ENCODE data around the gene DEXI.

GRCh38 chr16:10964039-10964890 is 22.0 kb upstream of the DEXI start:
- no peak for TF ChIP-seq MAX (CRISPR knock-in tag; IDR thresholded peaks at IDR 0.05)
- no peak for TF ChIP-seq POLR2AphosphoS5 (IDR thresholded peaks at IDR 0.05; ENCODE audit: control insufficient read depth, insufficient read depth, low read depth, low read length)
- TF ChIP-seq CXXC5 (CRISPR knock-in tag; IDR thresholded peaks at IDR 0.05) = no peak; the same call in 1 of the 2 replicates
- TF ChIP-seq CBX3 (IDR thresholded peaks at IDR 0.05; ENCODE audit: borderline replicate concordance in 1 of 2, low read length in 2 of 2) = no peak
- no peak for TF ChIP-seq RUNX1 (IDR thresholded peaks at IDR 0.05; ENCODE audit: low read depth)
- TF ChIP-seq, protein P1, sequence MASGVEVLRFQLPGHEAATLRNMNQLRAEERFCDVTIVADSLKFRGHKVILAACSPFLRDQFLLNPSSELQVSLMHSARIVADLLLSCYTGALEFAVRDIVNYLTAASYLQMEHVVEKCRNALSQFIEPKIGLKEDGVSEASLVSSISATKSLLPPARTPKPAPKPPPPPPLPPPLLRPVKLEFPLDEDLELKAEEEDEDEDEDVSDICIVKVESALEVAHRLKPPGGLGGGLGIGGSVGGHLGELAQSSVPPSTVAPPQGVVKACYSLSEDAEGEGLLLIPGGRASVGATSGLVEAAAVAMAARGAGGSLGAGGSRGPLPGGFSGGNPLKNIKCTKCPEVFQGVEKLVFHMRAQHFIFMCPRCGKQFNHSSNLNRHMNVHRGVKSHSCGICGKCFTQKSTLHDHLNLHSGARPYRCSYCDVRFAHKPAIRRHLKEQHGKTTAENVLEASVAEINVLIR (CRISPR knock-in tag; IDR thresholded peaks at IDR 0.05) = no peak
- TF ChIP-seq, protein P2, sequence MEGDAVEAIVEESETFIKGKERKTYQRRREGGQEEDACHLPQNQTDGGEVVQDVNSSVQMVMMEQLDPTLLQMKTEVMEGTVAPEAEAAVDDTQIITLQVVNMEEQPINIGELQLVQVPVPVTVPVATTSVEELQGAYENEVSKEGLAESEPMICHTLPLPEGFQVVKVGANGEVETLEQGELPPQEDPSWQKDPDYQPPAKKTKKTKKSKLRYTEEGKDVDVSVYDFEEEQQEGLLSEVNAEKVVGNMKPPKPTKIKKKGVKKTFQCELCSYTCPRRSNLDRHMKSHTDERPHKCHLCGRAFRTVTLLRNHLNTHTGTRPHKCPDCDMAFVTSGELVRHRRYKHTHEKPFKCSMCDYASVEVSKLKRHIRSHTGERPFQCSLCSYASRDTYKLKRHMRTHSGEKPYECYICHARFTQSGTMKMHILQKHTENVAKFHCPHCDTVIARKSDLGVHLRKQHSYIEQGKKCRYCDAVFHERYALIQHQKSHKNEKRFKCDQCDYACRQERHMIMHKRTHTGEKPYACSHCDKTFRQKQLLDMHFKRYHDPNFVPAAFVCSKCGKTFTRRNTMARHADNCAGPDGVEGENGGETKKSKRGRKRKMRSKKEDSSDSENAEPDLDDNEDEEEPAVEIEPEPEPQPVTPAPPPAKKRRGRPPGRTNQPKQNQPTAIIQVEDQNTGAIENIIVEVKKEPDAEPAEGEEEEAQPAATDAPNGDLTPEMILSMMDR (IDR thresholded peaks at IDR 0.05 in 2 of 3, conservative IDR thresholded peaks at IDR 0.05 in 1 of 3; ENCODE audit: insufficient read depth in 2 of 3, low read depth in 1 of 3, low read length in 3 of 3) = peak; percentile 91 to 97 (median 96)
- no peak for TF ChIP-seq ARNT (IDR thresholded peaks at IDR 0.05)
- TF ChIP-seq PRMT5 (CRISPR knock-in tag; IDR thresholded peaks at IDR 0.05) = no peak
- no peak for TF ChIP-seq RBM22 (IDR thresholded peaks at IDR 0.05; ENCODE audit: low read depth, low read length, poor library complexity, severe bottlenecking)

Measured in K562 (cell line).